Fibroblast of mammary gland (primary cell): ENCODE data around the gene PAX8.
A peak's percentile ranks its signal among the peaks of the same experiment; 100 is the strongest.
"Not testable (repeated sequence)": the region's sequence is repeated elsewhere in the genome, so short reads cannot be mapped to it uniquely, and the experiment has no call there.

Source experiments
- DNase-seq: peaks from one replicate; pipeline ENCODE4 v3.0.0-alpha.2; 2010; ENCODE audit warnings: low read depth
- H3K4me3 ChIP-seq: 2 replicates; pipeline ENCODE4 v1.5.1; 2011; ENCODE audit warnings: low read depth, mild to moderate bottlenecking, low read length, moderate library complexity; ENCODE audit not compliant: control insufficient read depth
- CTCF ChIP-seq: conservative IDR thresholded peaks from 2 replicates; pipeline ENCODE4 v1.5.1; 2011; ENCODE audit warnings: low read depth, low read length, inconsistent platforms; ENCODE audit not compliant: control insufficient read depth, insufficient read depth

PAX8 gene

GRCh38 chr2:113298176-113298575 lies 19.5 kb upstream of the PAX8 start:
- DNase-seq: peak; percentile 20
- TF ChIP-seq CTCF: no peak
- H3K4me3 ChIP-seq: no peak overlapping the region

DNA sequence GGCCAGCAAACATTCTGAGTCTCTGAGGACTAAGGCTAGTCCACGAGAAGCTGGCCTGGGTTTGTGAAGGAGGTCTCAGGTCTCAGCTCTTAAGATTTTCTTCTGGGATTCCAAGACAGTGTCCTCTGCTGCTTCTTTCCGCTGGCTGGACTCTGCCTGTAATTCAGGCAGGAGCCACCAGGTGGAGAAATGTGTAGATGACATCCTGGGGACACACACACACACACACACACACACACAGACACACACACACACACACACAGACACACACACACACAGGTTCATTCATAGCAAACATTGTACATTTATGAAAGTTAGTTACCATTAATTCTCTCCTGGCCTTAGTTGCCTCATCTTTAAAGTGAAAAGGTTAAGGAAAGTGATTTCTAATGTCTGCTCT lies 18.9 kb upstream of the PAX8 start:
- H3K4me3 ChIP-seq: not testable (repeated sequence)
- TF ChIP-seq CTCF: peak; percentile 41
- peak; percentile 45 for DNase-seq

DNA sequence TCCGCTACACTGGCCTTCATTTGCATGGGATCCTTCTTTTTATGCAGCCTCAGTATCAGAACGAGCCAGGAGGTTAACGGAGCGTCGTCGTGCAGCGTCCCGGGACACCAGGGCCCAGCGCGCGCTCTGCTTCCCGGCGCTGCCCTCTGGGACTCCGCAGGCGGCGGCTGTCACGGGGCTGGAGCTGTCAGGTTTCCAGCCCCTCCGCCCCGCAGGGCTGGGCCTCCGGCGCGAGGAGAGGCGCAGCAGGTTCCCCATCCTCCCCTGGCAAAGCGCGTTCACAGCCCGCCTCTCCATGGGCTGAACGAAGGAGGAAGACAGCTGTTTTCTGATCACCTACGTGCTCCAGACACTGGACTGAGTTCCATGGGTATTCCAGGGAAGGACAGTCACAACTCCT lies 12.5 kb upstream of the PAX8 start:
- no peak for DNase-seq
- no peak for TF ChIP-seq CTCF
- H3K4me3 ChIP-seq: no peak overlapping the region

DNA sequence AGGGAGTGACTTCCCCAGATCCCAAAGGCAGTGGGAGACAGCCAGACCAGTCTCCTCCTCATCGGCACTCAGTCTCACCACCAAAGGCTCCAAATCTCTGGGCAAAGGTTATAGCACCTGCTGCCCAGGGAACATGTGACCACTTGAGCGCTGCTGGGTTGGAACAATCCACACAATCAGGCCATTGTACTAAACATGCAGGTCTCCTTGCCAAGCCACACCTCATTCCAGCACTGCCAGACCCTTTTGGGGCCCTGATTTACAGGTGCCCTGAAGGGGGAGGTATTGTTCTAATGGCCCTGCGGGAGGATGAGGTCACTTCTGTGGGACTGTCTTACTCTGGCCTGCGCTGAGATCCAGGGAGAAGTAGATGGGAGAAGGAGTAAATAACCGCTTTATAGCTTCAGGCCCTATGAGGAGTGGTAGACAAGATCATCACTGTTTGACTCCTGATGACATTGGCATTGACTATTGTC lies 10.0 kb upstream of the PAX8 start:
- not testable (repeated sequence) for H3K4me3 ChIP-seq, DNase-seq

GRCh38 chr2:113288117-113288673 lies 9.5 kb upstream of the PAX8 start:
- DNase-seq: not testable (repeated sequence)

DNA sequence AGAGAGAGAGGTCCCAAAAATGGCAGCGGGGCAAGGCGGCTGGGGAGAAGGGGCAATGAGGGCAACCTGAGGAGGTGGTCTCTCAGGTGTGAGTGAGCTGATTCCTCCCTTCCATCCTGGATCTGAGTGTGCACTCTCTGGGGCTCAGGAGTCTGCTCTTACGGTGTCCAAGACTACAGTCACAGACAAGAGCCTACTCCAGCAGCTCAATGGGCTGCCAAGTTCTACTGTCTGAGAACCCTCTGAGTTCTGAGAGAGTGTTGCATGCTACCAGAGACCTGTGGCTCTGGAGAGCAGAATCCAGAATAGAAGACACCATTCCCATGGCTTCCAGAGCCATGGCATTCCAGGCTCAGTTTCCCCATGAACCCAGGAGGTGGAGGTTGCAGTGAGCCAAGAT lies 7.1 kb upstream of the PAX8 start:
- DNase-seq: no peak
- no peak for TF ChIP-seq CTCF
- H3K4me3 ChIP-seq: no peak overlapping the region

More at GRCh38 chr2:113288117-113288673, 9.5 kb upstream of the PAX8 start:
- not testable (repeated sequence) for H3K4me3 ChIP-seq

DNA sequence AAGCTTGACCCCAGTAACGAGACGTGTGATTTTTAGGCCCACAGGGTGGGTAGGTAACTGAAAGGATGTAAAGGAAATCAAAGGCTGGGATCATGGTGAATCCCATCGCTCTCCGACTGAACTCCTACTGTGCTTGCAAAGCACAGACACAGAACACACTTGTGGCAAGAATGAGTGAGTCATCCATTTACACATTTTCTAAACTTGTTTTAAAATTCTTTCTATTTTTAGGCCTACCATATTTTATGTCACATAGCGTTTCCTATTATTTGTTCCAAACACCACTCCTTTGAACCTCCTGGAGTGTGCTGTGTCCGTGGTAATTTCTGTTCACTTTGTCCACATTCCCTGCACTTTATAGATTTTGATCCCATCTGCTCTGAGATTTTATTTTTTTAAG lies 6.3 kb upstream of the PAX8 start:
- DNase-seq: peak; percentile 34

GRCh38 chr2:113284476-113284875 lies 5.8 kb upstream of the PAX8 start:
- no peak for TF ChIP-seq CTCF
- DNase-seq: peak; percentile 16

More for the DNA sequence above, 6.3 kb upstream of the PAX8 start:
- not testable (repeated sequence) for H3K4me3 ChIP-seq

More at GRCh38 chr2:113284476-113284875, 5.8 kb upstream of the PAX8 start:
- H3K4me3 ChIP-seq: no peak overlapping the region
